HFF-Myc (cell line): ENCODE measurements around the gene CALU.

ENCODE experiments used
- DNase-seq: peaks from one replicate; pipeline ENCODE4 v3.0.0-alpha.2; 2011; ENCODE audit warnings: low read depth; ENCODE audit errors: extremely low read depth
- H3K4me3 ChIP-seq: replicated peaks from 2 replicates; pipeline ENCODE4 v1.5.1; 2011; ENCODE audit warnings: low read depth, mild to moderate bottlenecking, control low read depth, low read length
- TF ChIP-seq, protein P1 (sequence below): IDR thresholded peaks from 2 replicates; pipeline ENCODE4 v1.5.1; 2012; ENCODE audit warnings: mild to moderate bottlenecking, low read depth, low read length, control low read depth; ENCODE audit errors: missing control alignments

The CALU gene

DNA sequence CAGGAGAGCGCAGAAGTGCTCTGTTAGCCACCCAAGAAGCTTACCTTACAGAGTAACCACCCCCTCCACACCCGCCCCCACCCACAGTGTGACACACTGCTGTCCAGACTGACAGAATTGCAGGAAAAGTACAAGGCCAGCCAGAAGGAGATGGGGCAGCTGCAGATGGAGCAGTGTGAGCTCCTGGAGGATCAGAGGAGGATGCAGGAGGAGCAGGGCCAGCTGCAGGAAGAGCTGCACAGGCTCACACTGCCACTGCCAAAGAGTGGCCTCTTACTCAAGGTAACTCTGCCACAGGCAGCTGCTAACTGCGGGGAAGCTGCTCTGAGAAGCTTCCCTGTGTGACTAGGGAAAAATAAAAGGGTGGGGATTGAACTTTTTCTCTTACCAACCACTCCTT lies 70.2 kb downstream of the CALU start:
- DNase-seq = no peak
- H3K4me3 ChIP-seq = no peak overlapping the region
- TF ChIP-seq, protein P1, sequence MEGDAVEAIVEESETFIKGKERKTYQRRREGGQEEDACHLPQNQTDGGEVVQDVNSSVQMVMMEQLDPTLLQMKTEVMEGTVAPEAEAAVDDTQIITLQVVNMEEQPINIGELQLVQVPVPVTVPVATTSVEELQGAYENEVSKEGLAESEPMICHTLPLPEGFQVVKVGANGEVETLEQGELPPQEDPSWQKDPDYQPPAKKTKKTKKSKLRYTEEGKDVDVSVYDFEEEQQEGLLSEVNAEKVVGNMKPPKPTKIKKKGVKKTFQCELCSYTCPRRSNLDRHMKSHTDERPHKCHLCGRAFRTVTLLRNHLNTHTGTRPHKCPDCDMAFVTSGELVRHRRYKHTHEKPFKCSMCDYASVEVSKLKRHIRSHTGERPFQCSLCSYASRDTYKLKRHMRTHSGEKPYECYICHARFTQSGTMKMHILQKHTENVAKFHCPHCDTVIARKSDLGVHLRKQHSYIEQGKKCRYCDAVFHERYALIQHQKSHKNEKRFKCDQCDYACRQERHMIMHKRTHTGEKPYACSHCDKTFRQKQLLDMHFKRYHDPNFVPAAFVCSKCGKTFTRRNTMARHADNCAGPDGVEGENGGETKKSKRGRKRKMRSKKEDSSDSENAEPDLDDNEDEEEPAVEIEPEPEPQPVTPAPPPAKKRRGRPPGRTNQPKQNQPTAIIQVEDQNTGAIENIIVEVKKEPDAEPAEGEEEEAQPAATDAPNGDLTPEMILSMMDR = no peak

DNA sequence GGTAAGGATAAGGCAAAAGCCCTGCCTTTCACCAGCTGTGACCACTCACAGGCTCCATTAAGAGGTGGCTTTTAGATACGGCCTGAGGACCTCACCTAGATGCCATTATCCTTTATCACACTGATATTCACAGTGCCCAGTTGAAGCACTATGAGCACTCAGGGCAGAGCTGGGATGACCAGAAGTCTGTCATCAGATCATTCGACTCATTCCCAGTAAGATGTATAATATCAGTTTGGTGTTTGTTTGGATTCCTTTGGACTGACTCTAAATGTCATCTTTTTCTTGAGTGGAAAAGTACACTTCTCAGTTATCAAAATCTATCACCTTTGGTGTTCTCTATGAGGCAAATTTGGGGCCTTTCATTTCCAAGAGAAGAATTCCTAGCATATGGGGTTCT lies 71.3 kb downstream of the CALU start:
- no peak for DNase-seq
- TF ChIP-seq, protein P1 = no peak
- H3K4me3 ChIP-seq = no peak overlapping the region

DNA sequence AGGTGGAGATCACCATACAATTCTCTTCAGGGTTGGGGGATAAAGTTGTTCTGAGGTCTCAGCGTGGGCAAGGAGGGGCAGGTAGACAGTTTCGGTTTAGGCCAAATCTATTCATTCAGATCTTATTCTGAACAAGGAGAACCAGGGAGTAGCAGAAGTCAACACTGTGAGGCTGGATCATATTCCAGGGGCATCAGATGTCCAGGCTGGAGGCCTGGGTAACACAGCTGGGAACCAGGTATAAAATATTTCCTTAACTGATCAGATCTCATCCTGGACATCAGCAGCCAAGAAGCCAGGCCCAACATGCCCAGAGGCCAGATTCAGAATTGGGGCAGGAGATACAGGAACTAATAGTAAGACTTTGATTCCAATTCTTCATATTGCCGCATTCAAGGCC lies 71.8 kb downstream of the CALU start:
- no peak for DNase-seq
- no peak overlapping the region for H3K4me3 ChIP-seq
- TF ChIP-seq, protein P1 = no peak

DNA sequence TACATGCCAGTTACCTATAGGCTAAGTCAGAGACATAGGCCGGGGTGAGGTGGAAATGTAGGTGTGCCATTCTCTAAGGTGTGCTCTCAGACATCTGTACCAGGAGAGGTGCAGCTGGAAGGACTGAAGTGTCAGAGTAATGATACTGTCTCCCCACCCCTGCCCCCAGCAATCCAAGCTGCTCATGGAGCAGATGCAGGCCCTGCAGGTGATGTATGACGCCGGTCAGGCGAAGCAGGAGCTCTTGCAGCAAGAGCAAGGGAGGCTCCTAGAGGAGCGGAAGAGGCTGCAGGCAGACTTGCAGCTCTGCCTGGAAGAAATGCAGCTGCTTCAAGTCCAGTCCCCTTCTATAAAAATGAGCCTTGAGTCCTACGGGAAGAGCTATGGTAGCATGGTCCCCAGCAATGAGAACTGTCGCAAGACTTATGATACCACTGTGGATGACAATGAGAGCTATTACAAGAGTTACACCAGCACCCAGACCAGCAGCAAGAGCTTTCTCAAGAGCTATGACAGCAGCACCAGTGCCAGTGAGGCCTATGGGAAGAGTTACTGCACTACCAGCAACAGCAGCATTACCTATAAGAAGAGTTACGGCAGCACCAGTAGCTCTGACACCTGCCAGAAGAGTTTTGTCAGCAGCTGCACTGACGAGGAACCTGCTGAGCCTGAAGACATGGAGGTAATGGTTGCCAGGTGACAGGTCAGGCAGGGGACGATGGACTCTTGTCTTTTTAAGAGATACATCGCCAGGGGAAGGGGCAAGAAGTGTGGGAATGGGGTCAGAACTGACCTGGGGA lies 72.7 kb downstream of the CALU start:
- TF ChIP-seq, protein P1 = no peak
- DNase-seq = no peak
- H3K4me3 ChIP-seq = no peak overlapping the region

DNA sequence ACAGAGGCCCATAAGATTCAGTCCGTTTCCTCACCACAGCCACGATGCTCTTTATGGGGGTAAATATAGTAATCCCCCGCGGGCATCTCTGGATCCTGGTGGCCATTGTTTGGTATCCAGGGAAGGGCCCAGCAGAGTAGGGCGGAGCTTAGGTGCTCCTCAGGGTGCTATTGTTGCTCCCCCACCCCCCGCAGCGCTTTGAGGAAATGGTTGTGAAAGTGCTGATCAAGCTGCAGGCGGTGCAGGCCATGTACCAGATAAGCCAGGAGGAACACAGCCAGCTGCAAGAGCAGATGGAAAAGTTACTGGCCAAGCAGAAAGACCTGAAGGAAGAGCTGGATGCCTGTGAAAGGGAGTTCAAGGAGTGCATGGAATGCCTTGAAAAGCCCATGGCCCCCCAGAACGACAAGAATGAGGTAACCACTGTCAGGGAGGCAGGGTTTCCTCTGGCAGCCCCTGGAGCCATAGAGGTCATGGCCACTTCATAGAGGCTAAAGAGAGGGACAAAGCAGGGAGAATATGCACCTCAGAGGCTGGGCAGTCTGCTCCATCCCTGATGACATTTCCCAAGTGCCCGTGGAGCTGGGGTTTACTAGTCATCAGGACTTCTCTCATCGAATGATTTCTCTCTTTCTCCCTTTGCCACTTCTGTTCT lies 73.5 kb downstream of the CALU start:
- H3K4me3 ChIP-seq = no peak overlapping the region
- DNase-seq = no peak
- TF ChIP-seq, protein P1 = no peak

DNA sequence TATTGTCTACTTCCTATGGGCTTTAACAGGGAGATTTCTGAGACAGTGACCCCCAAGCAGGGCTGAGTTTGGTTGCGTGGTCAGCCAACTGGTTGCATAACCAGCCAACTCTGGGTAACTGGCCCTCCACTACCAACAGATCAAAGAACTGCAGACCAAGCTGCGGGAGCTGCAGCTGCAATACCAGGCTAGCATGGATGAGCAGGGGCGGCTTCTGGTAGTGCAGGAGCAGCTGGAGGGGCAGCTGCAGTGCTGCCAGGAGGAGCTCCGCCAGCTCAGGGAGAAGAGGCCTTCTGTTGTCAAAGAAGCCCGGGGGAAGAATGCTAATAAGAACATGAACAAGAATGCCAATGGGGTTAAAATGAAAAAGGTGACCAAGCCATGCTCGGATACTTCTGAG lies 75.3 kb downstream of the CALU start:
- H3K4me3 ChIP-seq = no peak overlapping the region
- TF ChIP-seq, protein P1 = no peak
- DNase-seq = no peak
